ENCODE results near the gene DLG2.

DNA sequence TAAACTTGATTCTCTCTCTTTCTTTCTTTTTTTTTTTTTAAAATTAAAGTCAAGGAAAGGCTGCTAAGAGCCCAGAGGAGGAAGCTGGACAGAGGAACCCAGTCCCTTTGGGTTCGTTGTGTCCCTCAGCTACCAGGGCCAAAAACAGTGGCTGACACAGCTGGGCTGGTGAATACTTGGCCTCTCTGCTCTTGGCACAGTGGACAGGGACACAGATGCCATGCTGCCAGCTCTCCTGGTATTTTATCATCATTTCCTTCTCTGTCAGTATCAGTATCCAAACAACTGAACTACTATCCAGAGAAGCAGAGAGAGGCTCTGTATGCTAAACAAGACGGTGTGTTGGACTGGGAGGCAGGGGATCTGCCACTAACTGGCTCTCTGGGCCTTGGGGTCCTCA is 2217.3 kb downstream of the DLG2 start:
- TF ChIP-seq POLR2AphosphoS5 (IDR thresholded peaks at IDR 0.05; ENCODE audit: low read depth): no peak
- TF ChIP-seq, protein P1, sequence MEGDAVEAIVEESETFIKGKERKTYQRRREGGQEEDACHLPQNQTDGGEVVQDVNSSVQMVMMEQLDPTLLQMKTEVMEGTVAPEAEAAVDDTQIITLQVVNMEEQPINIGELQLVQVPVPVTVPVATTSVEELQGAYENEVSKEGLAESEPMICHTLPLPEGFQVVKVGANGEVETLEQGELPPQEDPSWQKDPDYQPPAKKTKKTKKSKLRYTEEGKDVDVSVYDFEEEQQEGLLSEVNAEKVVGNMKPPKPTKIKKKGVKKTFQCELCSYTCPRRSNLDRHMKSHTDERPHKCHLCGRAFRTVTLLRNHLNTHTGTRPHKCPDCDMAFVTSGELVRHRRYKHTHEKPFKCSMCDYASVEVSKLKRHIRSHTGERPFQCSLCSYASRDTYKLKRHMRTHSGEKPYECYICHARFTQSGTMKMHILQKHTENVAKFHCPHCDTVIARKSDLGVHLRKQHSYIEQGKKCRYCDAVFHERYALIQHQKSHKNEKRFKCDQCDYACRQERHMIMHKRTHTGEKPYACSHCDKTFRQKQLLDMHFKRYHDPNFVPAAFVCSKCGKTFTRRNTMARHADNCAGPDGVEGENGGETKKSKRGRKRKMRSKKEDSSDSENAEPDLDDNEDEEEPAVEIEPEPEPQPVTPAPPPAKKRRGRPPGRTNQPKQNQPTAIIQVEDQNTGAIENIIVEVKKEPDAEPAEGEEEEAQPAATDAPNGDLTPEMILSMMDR (IDR thresholded peaks at IDR 0.05; ENCODE audit: insufficient read depth, low read length): no peak
